Right lobe of liver (tissue), 6 donors: ENCODE measurements around the gene DLX5. TPM values are rescaled to one million over a fixed set of nuclear protein-coding genes. Genes with fewer than 3 reads are reported as not detected.

Source experiments
- ATAC-seq, 4 donors: fragments of 200-7000 bp; cut with Tn5 transposase; one replicate each; pipeline ENCODE4 v1.9.1; 2020; ENCODE audit warnings: mild to moderate bottlenecking in 4 of 4, moderate library complexity in 4 of 4
- DNase-seq, 3 donors: peaks; one replicate each; pipeline ENCODE4 v3.0.0-alpha.2; 2020
- H3K27ac ChIP-seq, 3 donors: fragments of 200-600 bp; one replicate each; pipeline ENCODE4 v1.8.0; 2022
- H3K27me3 ChIP-seq, 2 donors: fragments of 200-600 bp; one replicate each; pipeline ENCODE4 v1.8.0; 2022
- H3K36me3 ChIP-seq, 4 donors: fragments of 200-600 bp; sonication (generic) in 1 of 4; one replicate each; pipeline versions ENCODE4 v1.5.1 to v1.8.0; 2017 to 2022; ENCODE audit warnings: control low read depth in 1 of 4
- H3K4me1 ChIP-seq, 4 donors: fragments of 200-600 bp; sonication (generic) in 1 of 4; one replicate each; pipeline versions ENCODE4 v1.5.1 to v1.8.0; 2017 to 2022; ENCODE audit warnings: control low read depth in 1 of 4
- H3K4me3 ChIP-seq, 3 donors: fragments of 200-600 bp; one replicate each; pipeline ENCODE4 v1.8.0; 2022
- H3K9me3 ChIP-seq, 4 donors: fragments of 200-600 bp; sonication (generic) in 1 of 4; one replicate each; pipeline versions ENCODE4 v1.5.1 to v1.8.0; 2017 to 2022; ENCODE audit warnings: control low read depth in 1 of 4
- POLR2A ChIP-seq: fragments of 450-650 bp; IDR thresholded peaks from one replicate; pipeline ENCODE4 v1.6.1; 2017; ENCODE audit warnings: antibody characterized with exemption, mild to moderate bottlenecking
- WGBS: methylation state at CpG from one replicate; pipeline ENCODE4 v1.1.6; 2018; ENCODE audit warnings: low coverage, low lambda C conversion rate; ENCODE audit not compliant: insufficient coverage; ENCODE audit errors: missing lambda C conversion rate; 5-methylcytosine and 5-hydroxymethylcytosine counted together
- intact Hi-C, 2 donors: fragments of 100-400 bp; cut with DNase I; formaldehyde crosslinking; loops; one replicate each; pipeline versions ENCODE4 v1.11.2 to v1.14.1; 2022
- total RNA-seq, 6 experiments: library from RNA; depleted of rRNA in 2 of 6; stranded (reverse); fragments of >200 nt in 2 of 6; fragmentation: NEBNext Ultra II Directional in 3 of 6; extraction: Animal tissue kit (Norgen Biotek cat#: 25700) in 3 of 6; gene quantifications; one replicate each; pipeline versions ENCODE4 v1.1.0 to v1.2.4, GENCODE V29; 2016 to 2023
- TF ChIP-seq, protein P1 (sequence below), 4 donors: fragments of 200-600 bp in 3 of 4; fragments of 450-650 bp in 1 of 4; IDR thresholded peaks; one replicate each; pipeline versions ENCODE4 v1.5.1 to v1.8.0; 2016 to 2022; ENCODE audit warnings: antibody characterized with exemption in 4 of 4, mild to moderate bottlenecking in 2 of 4
- donor health status: DM: no; HTN: yes; CAD: no.
- donor health status: DM: no; HTN: no; CAD: no.
- donor health status: DM: no; HTN: no; CAD: no.
- donor health status: DM: no; HTN: yes; CAD: no.
- donor health status: DM: no; HTN: yes; CAD: no.

The DLX5 gene
- total RNA-seq, 6 experiments from 2014 or later, result not detected

GRCh38 chr7:97020996-97021746 is 3.5 kb downstream of the DLX5 start:
- no peak overlapping the region for H3K4me3 ChIP-seq
- H3K4me1 ChIP-seq, result peaks cover 0 to 22% (median 0%) of the 10 kb centered on the region in 4 donors
- peaks cover 19 to 77% of the 10 kb centered on the region in 2 donors for H3K27me3 ChIP-seq
- DNase-seq, result no peak
- 5% methylated on average over 28 of the region's 67 CpGs for WGBS
- H3K27ac ChIP-seq, result no peak overlapping the region
- no peaks in the 10 kb centered on the region for H3K36me3 ChIP-seq
- no peak for TF ChIP-seq POLR2A
- intact Hi-C loops, result loop anchor here in 1 of 2 donors (10.0 kb wide), 1 partner anchor 946 kb away; no protein-coding TSS in a partner anchor
- no peak for ATAC-seq
- H3K9me3 ChIP-seq, result no peaks in the 10 kb centered on the region

DNA sequence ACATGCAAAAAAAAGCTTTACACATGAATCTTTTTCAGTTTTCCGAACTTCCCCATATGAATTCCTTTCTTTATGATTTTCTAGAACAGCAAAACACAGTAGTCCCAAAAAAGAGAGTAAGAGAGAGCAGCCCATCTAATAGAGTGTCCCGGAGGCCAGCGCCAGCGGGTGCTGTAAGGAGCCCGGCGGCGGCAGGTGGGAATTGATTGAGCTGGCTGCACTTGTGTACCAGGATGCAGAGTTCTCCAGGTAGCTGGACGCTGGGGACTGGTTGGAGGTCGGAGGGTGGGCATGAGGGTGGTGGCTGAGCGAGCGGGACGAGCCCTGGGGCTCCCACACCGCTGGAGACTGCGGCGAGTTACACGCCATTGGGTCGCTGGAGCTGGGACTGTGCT is 4.0 kb downstream of the DLX5 start:
- TF ChIP-seq, protein P1, sequence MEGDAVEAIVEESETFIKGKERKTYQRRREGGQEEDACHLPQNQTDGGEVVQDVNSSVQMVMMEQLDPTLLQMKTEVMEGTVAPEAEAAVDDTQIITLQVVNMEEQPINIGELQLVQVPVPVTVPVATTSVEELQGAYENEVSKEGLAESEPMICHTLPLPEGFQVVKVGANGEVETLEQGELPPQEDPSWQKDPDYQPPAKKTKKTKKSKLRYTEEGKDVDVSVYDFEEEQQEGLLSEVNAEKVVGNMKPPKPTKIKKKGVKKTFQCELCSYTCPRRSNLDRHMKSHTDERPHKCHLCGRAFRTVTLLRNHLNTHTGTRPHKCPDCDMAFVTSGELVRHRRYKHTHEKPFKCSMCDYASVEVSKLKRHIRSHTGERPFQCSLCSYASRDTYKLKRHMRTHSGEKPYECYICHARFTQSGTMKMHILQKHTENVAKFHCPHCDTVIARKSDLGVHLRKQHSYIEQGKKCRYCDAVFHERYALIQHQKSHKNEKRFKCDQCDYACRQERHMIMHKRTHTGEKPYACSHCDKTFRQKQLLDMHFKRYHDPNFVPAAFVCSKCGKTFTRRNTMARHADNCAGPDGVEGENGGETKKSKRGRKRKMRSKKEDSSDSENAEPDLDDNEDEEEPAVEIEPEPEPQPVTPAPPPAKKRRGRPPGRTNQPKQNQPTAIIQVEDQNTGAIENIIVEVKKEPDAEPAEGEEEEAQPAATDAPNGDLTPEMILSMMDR (IDR thresholded peaks at IDR 0.05), result no peak
- TF ChIP-seq POLR2A, result no peak
- no peak overlapping the region for H3K27ac ChIP-seq
- DNase-seq (no peak), ATAC-seq (no peak)
- peaks cover 0 to 22% (median 0%) of the 10 kb centered on the region in 4 donors for H3K4me1 ChIP-seq
- H3K36me3 ChIP-seq, result no peaks in the 10 kb centered on the region
- intact Hi-C loops, result loop anchor here in 1 of 2 donors (10.0 kb wide), 1 partner anchor 946 kb away; no protein-coding TSS in a partner anchor
- H3K4me3 ChIP-seq, result no peak overlapping the region
- WGBS, result 8% methylated on average over 15 of the region's 17 CpGs
- no peaks in the 10 kb centered on the region for H3K9me3 ChIP-seq
- H3K27me3 ChIP-seq, result peaks cover 19 to 80% of the 10 kb centered on the region in 2 donors

GRCh38 chr7:97019710-97020225 is 4.9 kb downstream of the DLX5 start:
- WGBS, result 12% methylated on average over 5 of the region's 5 CpGs
- no peak for TF ChIP-seq POLR2A
- TF ChIP-seq, protein P1 (IDR thresholded peaks at IDR 0.05), result no peak
- DNase-seq (no peak), ATAC-seq (no peak)
- Histone ChIP-seq H3K27me3 (peaks cover 19 to 86% of the 10 kb centered on the region in 2 donors), H3K9me3 (no peaks in the 10 kb centered on the region), H3K4me3 (no peak overlapping the region), H3K4me1 (peaks cover 0 to 22% (median 0%) of the 10 kb centered on the region in 4 donors), H3K27ac (no peak overlapping the region), H3K36me3 (no peaks in the 10 kb centered on the region)
- intact Hi-C loops, result loop anchor here in 1 of 2 donors (10.0 kb wide), 1 partner anchor 945 kb away; no protein-coding TSS in a partner anchor

GRCh38 chr7:97018791-97019531 is 5.7 kb downstream of the DLX5 start:
- H3K4me1 ChIP-seq, result peaks cover 0 to 15% (median 0%) of the 10 kb centered on the region in 4 donors
- no peak overlapping the region for H3K4me3 ChIP-seq
- no peak for ATAC-seq
- H3K36me3 ChIP-seq, result no peaks in the 10 kb centered on the region
- H3K27ac ChIP-seq, result no peak overlapping the region
- intact Hi-C loops, result no loop called here
- peaks cover 17 to 86% of the 10 kb centered on the region in 2 donors for H3K27me3 ChIP-seq
- WGBS, result 13% methylated on average over 18 of the region's 19 CpGs
- no peak for TF ChIP-seq POLR2A
- TF ChIP-seq, protein P1 (IDR thresholded peaks at IDR 0.05), result no peak
- DNase-seq, result no peak
- H3K9me3 ChIP-seq, result no peaks in the 10 kb centered on the region
